Transverse colon (tissue), 4 donors: ENCODE measurements around the gene ACSM2B. TPM values are rescaled to one million over a fixed set of nuclear protein-coding genes. Genes with fewer than 3 reads are reported as not detected.
A peak's percentile ranks its signal among the peaks of the same experiment; 100 is the strongest.
"Not testable (repeated sequence)": the region's sequence is repeated elsewhere in the genome, so short reads cannot be mapped to it uniquely, and the experiment has no call there.

Experiments
- DNase-seq: peaks from one replicate; pipeline ENCODE4 v3.0.0-alpha.2; 2019
- H3K27ac ChIP-seq, 4 donors: fragments of 200-600 bp; sonication (generic); 2 replicates each; pipeline ENCODE4 v1.5.1; 2016 to 2018; ENCODE audit warnings: inconsistent platforms in 4 of 4
- H3K27me3 ChIP-seq: fragments of 200-600 bp; sonication (generic); 2 replicates; pipeline ENCODE4 v1.5.1; 2017; ENCODE audit warnings: inconsistent platforms
- H3K36me3 ChIP-seq, 4 donors: fragments of 200-600 bp; sonication (generic); 2 replicates each; pipeline ENCODE4 v1.5.1; 2017 to 2019; ENCODE audit warnings: inconsistent platforms in 4 of 4
- H3K4me1 ChIP-seq, 4 donors: fragments of 200-600 bp; sonication (generic); 2 replicates each; pipeline ENCODE4 v1.5.1; 2017 to 2020; ENCODE audit warnings: inconsistent platforms in 4 of 4
- H3K4me3 ChIP-seq, 4 donors: fragments of 200-600 bp; sonication (generic); 1 replicate in 1 of 4; 2 replicates in 3 of 4; pipeline versions ENCODE4 v1.5.1 to v1.6.1; 2017 to 2019; ENCODE audit warnings: inconsistent platforms in 4 of 4
- H3K9me3 ChIP-seq, 2 donors: fragments of 200-600 bp; sonication (generic); 2 replicates each; pipeline ENCODE4 v1.5.1; 2017 to 2019; ENCODE audit warnings: inconsistent platforms in 2 of 2
- CTCF ChIP-seq, 5 experiments: fragments of 200-600 bp in 3 of 5; fragments of 450-650 bp in 2 of 5; sonication (generic) in 3 of 5; IDR thresholded peaks; 1 replicate in 2 of 5; 2 replicates in 3 of 5; pipeline ENCODE4 v1.5.1; 2016 to 2017; ENCODE audit warnings: antibody characterized with exemption in 5 of 5, inconsistent platforms in 3 of 5, mild to moderate bottlenecking in 2 of 5, moderate library complexity in 1 of 5
- EP300 ChIP-seq: sonication (generic); formaldehyde crosslinking; IDR thresholded peaks from one replicate; pipeline ENCODE4 v1.6.1; 2017; ENCODE audit warnings: antibody characterized with exemption, low read depth
- POLR2A ChIP-seq: fragments of 450-650 bp; IDR thresholded peaks from one replicate; pipeline ENCODE4 v1.6.1; 2016; ENCODE audit warnings: antibody characterized with exemption, mild to moderate bottlenecking, moderate library complexity
- POLR2AphosphoS5 ChIP-seq, 3 donors: sonication (generic); formaldehyde crosslinking; IDR thresholded peaks; one replicate each; pipeline ENCODE4 v1.6.1; 2016; ENCODE audit warnings: antibody characterized with exemption in 3 of 3
- WGBS, 2 donors: methylation state at CpG; one replicate each; pipeline ENCODE4 v1.1.5; 2018; ENCODE audit warnings: low coverage in 1 of 2; 5-methylcytosine and 5-hydroxymethylcytosine counted together
- in situ Hi-C, 4 donors: fragments of 200-750 bp; cut with MboI; loops; one replicate each; pipeline versions ENCODE4 v1.15.0 to v1.15.1; 2017; ENCODE audit warnings: low sequenced_read_pairs in 3 of 4, low pct_ligation_motif_present in 1 of 4, low pct_unique_long_range_greater_than_20kb in 1 of 4
- intact Hi-C: fragments of 100-400 bp; cut with DNase I; formaldehyde crosslinking; loops from one replicate; pipeline ENCODE4 v1.15.1; 2023; ENCODE audit warnings: low total_unique reads
- total RNA-seq, 4 donors: library from RNA; depleted of rRNA; stranded (reverse); fragments of >200 nt; gene quantifications; one replicate each; pipeline ENCODE4 v1.1.0, GENCODE V29; 2016

The ACSM2B gene
- total RNA-seq, 4 donors from 2014 or later = not detected

GRCh38 chr16:20602205-20602604 lies 26.0 kb upstream of the ACSM2B start:
- intact Hi-C loops = not testable (repeated sequence)

DNA sequence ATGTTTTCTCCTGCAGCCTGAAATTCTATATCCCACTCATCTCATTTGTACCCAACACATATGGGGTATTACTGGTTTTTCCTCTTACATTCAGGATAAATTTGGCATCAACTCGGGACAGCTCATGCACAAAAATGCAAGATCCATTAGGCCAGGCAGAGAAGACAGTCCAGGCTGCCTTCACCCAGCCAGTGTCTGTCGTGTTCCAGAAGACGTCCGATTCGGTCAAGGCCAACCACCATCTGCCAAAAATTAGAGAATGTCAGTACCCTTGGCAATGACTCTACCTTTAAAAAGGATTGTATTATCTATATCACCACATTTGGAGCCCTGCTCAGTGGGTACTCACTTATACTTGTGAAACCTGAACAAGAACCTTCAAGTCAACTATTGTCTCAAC lies 23.3 kb upstream of the ACSM2B start:
- in situ Hi-C loops, DNase-seq, H3K27ac ChIP-seq, H3K4me1 ChIP-seq, H3K9me3 ChIP-seq, H3K36me3 ChIP-seq, H3K27me3 ChIP-seq, H3K4me3 ChIP-seq, intact Hi-C loops: not testable (repeated sequence)
- WGBS, 2 donors = 87 to 88% methylated on average over 5 of the region's 5 CpGs

More at GRCh38 chr16:20602205-20602604, 26.0 kb upstream of the ACSM2B start:
- not testable (repeated sequence) for H3K4me3 ChIP-seq, H3K4me1 ChIP-seq, H3K27me3 ChIP-seq, H3K27ac ChIP-seq, H3K36me3 ChIP-seq, DNase-seq, H3K9me3 ChIP-seq
- TF ChIP-seq CTCF (IDR thresholded peaks at IDR 0.05) = peak in 3 of 5 experiments; percentile 27 to 29 (median 28)
- WGBS, 2 donors = 40 to 42% methylated on average over 1 to 11 of the region's 11 CpGs
- in situ Hi-C loops = loop anchor here in 1 of 4 donors (25.0 kb wide), 1 partner anchor 110 kb away; no protein-coding TSS in a partner anchor

GRCh38 chr16:20598832-20599469 lies 22.8 kb upstream of the ACSM2B start:
- no peaks in the 10 kb centered on the region for H3K27me3 ChIP-seq
- no peak for TF ChIP-seq POLR2AphosphoS5 (IDR thresholded peaks at IDR 0.05)
- no peak for TF ChIP-seq CTCF (IDR thresholded peaks at IDR 0.05)
- no peak for TF ChIP-seq POLR2A
- TF ChIP-seq EP300 = no peak
- H3K4me1 ChIP-seq = no peaks in the 10 kb centered on the region
- DNase-seq = no peak
- no peak overlapping the region for H3K27ac ChIP-seq
- no peaks in the 10 kb centered on the region for H3K36me3 ChIP-seq
- intact Hi-C loops = no loop called here
- WGBS, 2 donors = 38 to 53% methylated on average over 3 to 5 of the region's 5 CpGs
- H3K9me3 ChIP-seq = no peaks in the 10 kb centered on the region
- in situ Hi-C loops = no loop called here
- H3K4me3 ChIP-seq = no peak overlapping the region

DNA sequence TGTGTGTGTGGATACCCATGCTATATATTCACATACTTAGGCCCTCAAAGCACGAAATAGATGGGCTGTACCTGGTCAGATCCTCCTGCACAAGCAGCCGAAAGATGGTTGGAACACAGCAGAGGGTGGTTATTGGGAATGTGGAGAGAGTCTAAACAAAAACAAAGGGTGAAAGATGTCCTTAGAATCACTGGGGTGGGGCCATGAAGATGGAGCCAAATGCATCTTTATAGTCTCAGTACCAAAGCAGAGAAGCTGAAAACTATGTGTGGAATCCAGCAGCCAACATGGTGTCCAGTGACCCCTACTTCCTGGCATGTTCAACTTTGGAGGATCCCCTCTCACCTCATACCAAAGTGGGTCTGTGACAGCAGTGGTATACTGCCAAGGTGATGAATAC lies 19.5 kb upstream of the ACSM2B start:
- in situ Hi-C loops, H3K4me1 ChIP-seq, H3K4me3 ChIP-seq, H3K27ac ChIP-seq, DNase-seq, H3K36me3 ChIP-seq, intact Hi-C loops, H3K27me3 ChIP-seq, H3K9me3 ChIP-seq: not testable (repeated sequence)
- 57 to 74% methylated on average over 2 of the region's 2 CpGs for WGBS, 2 donors

- DNase-seq, H3K4me3 ChIP-seq, H3K27me3 ChIP-seq, H3K27ac ChIP-seq, H3K36me3 ChIP-seq, in situ Hi-C loops, H3K4me1 ChIP-seq, H3K9me3 ChIP-seq, intact Hi-C loops: not testable (repeated sequence)
- WGBS, 2 donors = 95% methylated on average over 2 of the region's 2 CpGs; no CpG with 5 or more reads in 1 of the 2 donors
Measured at GRCh38 chr16:20595068-20595467, 18.9 kb upstream of the ACSM2B start.

- H3K27me3 ChIP-seq, intact Hi-C loops, H3K4me1 ChIP-seq, in situ Hi-C loops, H3K4me3 ChIP-seq, DNase-seq, H3K9me3 ChIP-seq, H3K27ac ChIP-seq, H3K36me3 ChIP-seq: not testable (repeated sequence)
- 82% methylated on average over 1 of the region's 1 CpG; no CpG with 5 or more reads in 1 of the 2 donors for WGBS, 2 donors
Measured at GRCh38 chr16:20592780-20593179, 16.6 kb upstream of the ACSM2B start.

- H3K4me3 ChIP-seq, H3K27me3 ChIP-seq, H3K9me3 ChIP-seq, in situ Hi-C loops, H3K4me1 ChIP-seq, H3K27ac ChIP-seq, intact Hi-C loops, DNase-seq, H3K36me3 ChIP-seq: not testable (repeated sequence)
- 79% methylated on average over 6 of the region's 6 CpGs; no CpG with 5 or more reads in 1 of the 2 donors for WGBS, 2 donors
Measured at GRCh38 chr16:20589486-20589885, 13.3 kb upstream of the ACSM2B start.
